Parietal lobe (tissue), 2 donors: ENCODE data around the gene NUDT2. TPM values are rescaled to one million over a fixed set of nuclear protein-coding genes. Genes with fewer than 3 reads are reported as not detected.

Source experiments
- small RNA-seq: library from RNA; depleted of rRNA; stranded (forward); fragments of <200 nt; gene quantifications from one replicate; pipeline ENCODE3, GENCODE V24; 2014; ENCODE audit warnings: low replicate concordance
- total RNA-seq: library from RNA; depleted of rRNA; stranded (reverse); fragments of >200 nt; gene quantifications from one replicate; pipeline ENCODE4 v1.2.3, GENCODE V29; 2014

The NUDT2 gene
- 11.6 TPM for total RNA-seq

DNA sequence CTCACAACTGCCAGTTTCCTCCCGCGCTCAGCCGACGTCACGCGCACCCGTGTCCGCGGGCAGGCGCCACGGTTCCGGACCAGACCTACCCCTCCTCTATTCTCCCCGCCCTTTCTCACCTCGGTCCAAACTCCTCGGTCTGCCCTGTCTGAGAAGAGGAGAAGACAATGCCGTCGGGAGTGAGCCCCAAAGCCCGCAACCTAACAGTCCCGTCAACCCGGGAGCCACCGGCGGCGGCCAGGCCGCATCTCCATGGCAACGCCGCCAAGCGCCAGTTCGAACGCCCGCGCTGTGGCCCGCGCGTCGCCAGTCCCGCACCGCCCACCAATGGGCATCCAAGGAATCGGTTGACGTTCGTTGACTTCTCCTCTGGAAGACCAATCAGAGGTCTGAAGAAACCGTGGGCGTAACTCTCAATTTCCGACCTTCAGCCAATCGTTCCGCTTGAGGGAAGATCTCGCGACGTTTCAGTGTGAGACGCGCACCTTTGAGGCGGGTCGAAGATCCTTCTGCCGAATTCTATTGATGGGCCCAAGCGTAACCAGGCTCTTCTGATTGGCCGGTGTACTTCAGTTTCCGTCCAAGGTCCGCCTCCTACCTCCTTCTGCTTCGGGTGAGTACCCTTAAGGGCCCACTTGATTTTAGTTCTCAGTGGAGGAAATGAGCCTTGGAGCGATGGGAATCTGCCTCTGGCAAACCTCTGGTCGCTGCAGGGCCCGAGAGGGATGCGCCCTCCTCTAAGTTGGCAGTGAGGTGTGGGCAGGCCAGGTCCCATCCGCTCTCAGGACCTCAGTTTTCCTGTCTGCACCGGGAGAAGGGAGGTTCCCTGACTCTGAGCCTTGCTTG lies at the start of gene NUDT2, which contains the start of gene KIF24:
NUDT2 (plus strand) TSS at position 583 of the 846 bp plus-strand sequence. CDS start 9,471 bp downstream, outside the sequence.
KIF24 (minus strand) TSS at position 282 of the 846 bp plus-strand sequence. CDS start 17,922 bp downstream, outside the sequence.

DNA sequence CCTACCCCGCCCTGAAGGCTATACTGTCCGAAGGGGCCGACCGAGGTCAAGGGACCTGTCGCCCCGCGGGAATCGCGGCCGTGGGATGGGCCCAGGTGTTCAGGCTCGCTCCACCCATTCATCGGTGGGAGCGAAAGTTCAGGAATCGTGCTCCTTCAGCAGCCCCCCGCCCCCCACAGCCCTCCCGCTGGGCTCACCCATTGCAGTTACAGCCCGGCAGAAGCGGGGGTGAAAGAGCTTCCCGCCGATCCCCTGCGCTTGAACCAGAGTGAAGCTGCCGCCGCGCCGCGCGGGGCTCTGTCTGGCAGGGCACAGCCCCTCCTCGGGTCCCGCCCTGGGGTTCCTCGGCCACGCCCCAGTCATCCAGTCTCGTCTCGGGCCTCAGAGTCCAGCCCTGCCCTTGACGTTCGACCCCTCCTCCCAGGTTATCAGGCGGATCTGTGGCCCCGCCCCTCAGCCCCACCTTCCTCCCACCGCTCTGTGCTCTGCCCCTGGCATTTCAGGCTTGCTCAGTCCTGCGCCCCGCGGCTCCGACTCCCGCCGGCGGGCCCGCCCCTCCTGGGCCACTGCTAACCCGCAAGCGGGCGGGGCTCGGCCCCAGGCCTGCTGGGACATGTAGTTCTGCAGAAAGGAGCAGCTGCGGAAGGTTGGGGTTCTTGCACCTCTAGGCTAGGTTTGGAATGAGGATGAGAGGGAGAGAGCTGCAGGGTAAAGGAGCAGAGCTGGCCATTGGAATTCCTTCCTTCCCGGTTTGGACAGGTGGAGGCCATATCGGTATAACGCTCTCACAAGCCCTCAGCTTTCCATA lies 47.4 kb downstream of the NUDT2 start, which contains the start of gene MYORG:
MYORG (minus strand) TSS at position 303 of the 808 bp plus-strand sequence. CDS start 3,955 bp downstream, outside the sequence.

Small RNAs within 50 kb of the gene (small RNA-seq; reads per million reads assigned to genes)
- gene RF00019 (not detected), gene RNU2-50P (not detected)

Other genes with a start within 250 kb of the NUDT2 start
- 23.5 TPM for gene DCAF12, start 202.9 kb upstream of the NUDT2 start, total RNA-seq
- gene UBAP1, start 150.5 kb upstream of the NUDT2 start, total RNA-seq, result 21.0 TPM
- gene KIF24, start 301 bp upstream of the NUDT2 start, total RNA-seq, result 4.1 TPM
- 6.6 TPM for gene MYORG, start 47.3 kb downstream of the NUDT2 start, total RNA-seq
- 35.4 TPM for gene FAM219A, start 129.0 kb downstream of the NUDT2 start, total RNA-seq
- 2.2 TPM for gene DNAI1, start 129.2 kb downstream of the NUDT2 start, total RNA-seq
- gene ENHO, start 193.4 kb downstream of the NUDT2 start, total RNA-seq, result 27.5 TPM